Adrenal gland (tissue), 5 donors: ENCODE measurements around the gene EMC8.

Source experiments
- CTCF ChIP-seq, 6 experiments: fragments of 450-650 bp in 4 of 6; fragments of 200-600 bp in 2 of 6; sonication (generic) in 1 of 6; IDR thresholded peaks; 1 replicate in 5 of 6; 2 replicates in 1 of 6; pipeline versions ENCODE4 v1.5.1 to v1.8.0; 2016 to 2021; ENCODE audit warnings: antibody characterized with exemption in 6 of 6, mild to moderate bottlenecking in 2 of 6, moderate library complexity in 1 of 6
- POLR2A ChIP-seq, 2 donors: fragments of 450-650 bp; IDR thresholded peaks; one replicate each; pipeline ENCODE4 v1.6.1; 2017; ENCODE audit warnings: antibody characterized with exemption in 2 of 2, mild to moderate bottlenecking in 2 of 2, moderate library complexity in 1 of 2
- donor health status: DM: no; HTN: no; CAD: no.

- TF ChIP-seq CTCF (IDR thresholded peaks at IDR 0.05) (no peak), POLR2A (IDR thresholded peaks at IDR 0.05) (no peak)
Observed at GRCh38 chr16:85810097-85810741, 10.9 kb upstream of the EMC8 start.
